Measurements from ENCODE around the gene AP1M1. TPM values are rescaled to one million over a fixed set of nuclear protein-coding genes. Genes with fewer than 3 reads are reported as not detected.

Gene AP1M1
- total RNA-seq, 4 donors from 2014 or later = 68.2 to 119 (median 73.5) TPM

- no peaks in the 10 kb centered on the region for H3K27me3 ChIP-seq
- intact Hi-C loops (cut with DNase I; ENCODE audit: low total_unique reads) (no loop called here), in situ Hi-C loops (cut with MboI; ENCODE audit: low sequenced_read_pairs in 4 of 4) (loop anchor here in 2 of 4 donors (25.0 kb wide), 2 partner anchors 543 to 568 kb away; partner anchors contain the start of gene CYP4F8 (in 1 of the 2))
- no peaks in the 10 kb centered on the region for H3K4me1 ChIP-seq
- DNase-seq (no peak), ATAC-seq (no peak)
- no peak overlapping the region for H3K4me3 ChIP-seq
- no peaks in the 10 kb centered on the region for H3K36me3 ChIP-seq
- no peak overlapping the region for H3K27ac ChIP-seq
- H3K9me3 ChIP-seq = no peaks in the 10 kb centered on the region
- TF ChIP-seq POLR2A (IDR thresholded peaks at IDR 0.05) = no peak
- TF ChIP-seq, protein P1, sequence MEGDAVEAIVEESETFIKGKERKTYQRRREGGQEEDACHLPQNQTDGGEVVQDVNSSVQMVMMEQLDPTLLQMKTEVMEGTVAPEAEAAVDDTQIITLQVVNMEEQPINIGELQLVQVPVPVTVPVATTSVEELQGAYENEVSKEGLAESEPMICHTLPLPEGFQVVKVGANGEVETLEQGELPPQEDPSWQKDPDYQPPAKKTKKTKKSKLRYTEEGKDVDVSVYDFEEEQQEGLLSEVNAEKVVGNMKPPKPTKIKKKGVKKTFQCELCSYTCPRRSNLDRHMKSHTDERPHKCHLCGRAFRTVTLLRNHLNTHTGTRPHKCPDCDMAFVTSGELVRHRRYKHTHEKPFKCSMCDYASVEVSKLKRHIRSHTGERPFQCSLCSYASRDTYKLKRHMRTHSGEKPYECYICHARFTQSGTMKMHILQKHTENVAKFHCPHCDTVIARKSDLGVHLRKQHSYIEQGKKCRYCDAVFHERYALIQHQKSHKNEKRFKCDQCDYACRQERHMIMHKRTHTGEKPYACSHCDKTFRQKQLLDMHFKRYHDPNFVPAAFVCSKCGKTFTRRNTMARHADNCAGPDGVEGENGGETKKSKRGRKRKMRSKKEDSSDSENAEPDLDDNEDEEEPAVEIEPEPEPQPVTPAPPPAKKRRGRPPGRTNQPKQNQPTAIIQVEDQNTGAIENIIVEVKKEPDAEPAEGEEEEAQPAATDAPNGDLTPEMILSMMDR (IDR thresholded peaks at IDR 0.05 in 4 of 5, conservative IDR thresholded peaks at IDR 0.05 in 1 of 5) = no peak
These were observed 42.6 kb upstream of the AP1M1 start for GRCh38 chr19:16155128-16155527.

GRCh38 chr19:16156904-16157303 is 40.8 kb upstream of the AP1M1 start:
- no peaks in the 10 kb centered on the region for H3K36me3 ChIP-seq
- no peaks in the 10 kb centered on the region for H3K4me1 ChIP-seq
- TF ChIP-seq POLR2A (IDR thresholded peaks at IDR 0.05) = no peak
- TF ChIP-seq, protein P1 (IDR thresholded peaks at IDR 0.05 in 4 of 5, conservative IDR thresholded peaks at IDR 0.05 in 1 of 5) = no peak
- no peaks in the 10 kb centered on the region for H3K9me3 ChIP-seq
- no peak overlapping the region for H3K27ac ChIP-seq
- DNase-seq (no peak), ATAC-seq (no peak)
- no peaks in the 10 kb centered on the region for H3K27me3 ChIP-seq
- intact Hi-C loops (cut with DNase I; ENCODE audit: low total_unique reads) (no loop called here), in situ Hi-C loops (cut with MboI; ENCODE audit: low sequenced_read_pairs in 4 of 4) (loop anchor here in 2 of 4 donors (25.0 kb wide), 2 partner anchors 545 to 570 kb away; partner anchors contain the start of gene CYP4F8 (in 1 of the 2))
- H3K4me3 ChIP-seq = no peak overlapping the region

- Histone ChIP-seq H3K4me1 (no peaks in the 10 kb centered on the region), H3K27ac (no peak overlapping the region), H3K27me3 (no peaks in the 10 kb centered on the region), H3K4me3 (no peak overlapping the region), H3K9me3 (no peaks in the 10 kb centered on the region), H3K36me3 (no peaks in the 10 kb centered on the region)
- in situ Hi-C loops (cut with MboI; ENCODE audit: low sequenced_read_pairs in 4 of 4) = loop anchor here in 2 of 4 donors (25.0 kb wide), 2 partner anchors 545 to 570 kb away; partner anchors contain the start of gene CYP4F8 (in 1 of the 2)
- no peak for ATAC-seq
- DNase-seq = no peak
- no peak for TF ChIP-seq POLR2A (IDR thresholded peaks at IDR 0.05)
- TF ChIP-seq, protein P1 (IDR thresholded peaks at IDR 0.05 in 4 of 5, conservative IDR thresholded peaks at IDR 0.05 in 1 of 5) = no peak
- intact Hi-C loops (cut with DNase I; ENCODE audit: low total_unique reads) = no loop called here
These were observed 40.1 kb upstream of the AP1M1 start for GRCh38 chr19:16157601-16158000.

GRCh38 chr19:16159655-16160054 is 38.1 kb upstream of the AP1M1 start:
- in situ Hi-C loops (cut with MboI; ENCODE audit: low sequenced_read_pairs in 4 of 4) = loop anchor here in 2 of 4 donors (25.0 kb wide), 2 partner anchors 547 to 572 kb away; partner anchors contain the start of gene CYP4F8 (in 1 of the 2)
- Histone ChIP-seq H3K27me3 (no peaks in the 10 kb centered on the region), H3K4me3 (no peak overlapping the region), H3K4me1 (no peaks in the 10 kb centered on the region), H3K27ac (no peak overlapping the region), H3K9me3 (no peaks in the 10 kb centered on the region), H3K36me3 (no peaks in the 10 kb centered on the region)
- DNase-seq = no peak
- TF ChIP-seq POLR2A (IDR thresholded peaks at IDR 0.05) = no peak
- TF ChIP-seq, protein P1 (IDR thresholded peaks at IDR 0.05 in 4 of 5, conservative IDR thresholded peaks at IDR 0.05 in 1 of 5) = no peak
- intact Hi-C loops (cut with DNase I; ENCODE audit: low total_unique reads) = no loop called here
- ATAC-seq = no peak

All from gastrocnemius medialis (tissue), 4 donors.